Stimulated activated naive CD4-positive, alpha-beta T cell (primary cell): ENCODE data around the gene KDM4B.

Source experiments
- DNase-seq, 6 experiments: peaks; one replicate each; lab custom pipeline; 2025; lab: John Stamatoyannopoulos, UW

Gene KDM4B

GRCh38 chr19:5050067-5050656, 81.2 kb downstream of the KDM4B start:
- no peak for DNase-seq

DNA sequence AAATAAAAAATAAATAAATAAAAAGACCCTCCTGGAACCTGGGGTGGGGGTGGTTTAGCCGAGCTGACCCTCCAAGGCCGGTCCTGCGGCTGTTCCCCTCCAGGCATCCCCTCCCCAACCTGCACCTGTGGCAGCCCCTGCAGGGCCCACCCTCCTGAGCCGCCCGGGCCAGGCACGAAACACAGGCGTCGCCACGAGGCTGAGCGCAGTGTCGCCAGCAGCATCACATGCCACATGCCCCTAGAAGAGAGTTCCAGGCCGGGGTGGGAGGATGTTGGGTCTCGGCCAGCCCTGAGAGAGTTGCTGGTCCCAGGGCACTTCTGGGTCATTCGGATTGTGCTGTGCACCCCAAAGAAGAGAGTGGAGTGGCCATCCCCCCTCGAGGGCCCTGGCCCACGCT, 82.0 kb downstream of the KDM4B start:
- DNase-seq = no peak

GRCh38 chr19:5051619-5052018, 82.7 kb downstream of the KDM4B start:
- no peak for DNase-seq

DNA sequence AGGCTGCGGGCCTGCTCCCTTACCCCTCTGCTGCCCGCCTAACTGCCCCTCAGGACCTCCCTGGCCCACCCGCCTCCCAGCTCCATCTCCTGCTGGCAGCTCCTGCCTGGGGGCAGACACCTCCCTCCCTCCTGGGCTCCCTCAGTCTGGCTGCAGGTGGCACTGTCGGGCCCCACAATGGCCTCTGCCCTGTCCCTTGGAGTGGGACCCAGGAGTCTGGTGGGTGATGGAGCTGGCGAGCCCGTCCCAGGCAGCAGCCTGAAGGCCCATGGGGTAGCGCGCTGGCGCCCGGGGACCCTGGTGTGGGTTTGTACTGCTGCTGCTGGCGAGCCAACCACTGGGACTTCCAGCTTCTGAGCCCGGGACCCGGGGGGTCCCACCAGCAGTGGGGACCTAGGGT, 83.6 kb downstream of the KDM4B start:
- DNase-seq = no peak

GRCh38 chr19:5052945-5053485, 84.1 kb downstream of the KDM4B start:
- no peak for DNase-seq

DNA sequence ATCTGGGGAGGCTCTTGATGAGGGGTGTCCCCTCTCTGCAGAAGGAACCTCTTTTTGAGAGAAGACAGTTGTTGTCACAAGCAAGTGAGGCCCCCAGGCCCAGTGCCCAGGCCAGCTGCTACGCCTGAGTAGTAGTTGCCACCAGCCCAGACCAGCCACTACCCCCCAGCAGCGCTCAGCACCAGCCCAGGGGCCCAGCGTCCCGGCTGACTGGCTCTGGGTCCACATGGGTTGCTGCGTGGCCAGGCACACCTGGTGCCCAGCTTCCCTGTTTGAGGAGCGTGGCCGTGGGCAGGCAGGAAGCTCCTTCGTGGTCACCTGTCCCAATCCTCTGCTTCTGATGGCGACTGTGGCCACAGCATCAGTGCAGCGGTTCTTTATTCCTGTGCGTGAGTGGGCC, 84.7 kb downstream of the KDM4B start:
- DNase-seq = no peak

DNA sequence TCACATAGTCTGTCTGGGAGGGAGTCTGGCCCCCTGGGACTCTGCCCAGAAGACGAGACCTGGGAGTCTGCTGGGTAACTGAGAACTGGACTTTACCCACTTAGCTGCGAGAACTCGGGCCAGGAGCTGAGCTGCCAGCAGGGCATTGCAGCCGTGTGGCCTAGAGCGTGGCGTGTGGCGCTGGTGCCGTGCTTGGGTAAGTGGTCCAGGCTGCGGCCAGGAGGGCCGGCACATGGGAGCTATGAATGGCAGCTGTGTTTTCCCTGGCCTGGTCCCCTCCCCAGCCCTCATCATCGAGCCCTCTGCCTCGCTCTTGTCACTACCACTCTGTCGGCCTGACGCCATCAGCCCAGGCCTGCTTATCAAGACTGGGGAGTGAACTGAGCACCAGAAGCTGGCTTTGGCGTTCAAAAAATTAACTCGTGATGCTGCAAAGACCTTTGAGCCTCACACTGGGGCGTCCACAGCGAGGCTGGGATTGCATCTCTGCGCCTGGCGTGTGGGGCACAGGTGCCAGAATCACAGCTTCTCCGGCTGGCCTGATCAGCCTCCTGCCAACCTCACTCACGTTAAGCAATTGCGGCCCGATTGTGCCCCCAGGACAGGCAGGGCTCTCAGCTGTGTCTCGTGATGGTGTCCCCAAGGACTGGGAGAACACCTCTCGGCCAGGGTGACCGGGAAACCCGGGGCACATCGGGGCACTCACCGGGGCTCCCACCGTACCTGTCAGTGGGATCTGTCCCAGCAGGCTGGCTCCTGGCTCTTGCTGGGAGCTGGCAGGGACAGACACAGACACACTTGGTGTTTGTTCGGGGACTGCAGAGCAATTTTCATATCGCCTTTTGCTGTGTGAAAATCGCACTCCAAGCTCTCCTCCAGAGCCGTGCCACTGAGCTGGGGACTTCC, 85.9 kb downstream of the KDM4B start:
- no peak for DNase-seq

GRCh38 chr19:5055457-5055776, 86.5 kb downstream of the KDM4B start:
- DNase-seq = no peak

DNA sequence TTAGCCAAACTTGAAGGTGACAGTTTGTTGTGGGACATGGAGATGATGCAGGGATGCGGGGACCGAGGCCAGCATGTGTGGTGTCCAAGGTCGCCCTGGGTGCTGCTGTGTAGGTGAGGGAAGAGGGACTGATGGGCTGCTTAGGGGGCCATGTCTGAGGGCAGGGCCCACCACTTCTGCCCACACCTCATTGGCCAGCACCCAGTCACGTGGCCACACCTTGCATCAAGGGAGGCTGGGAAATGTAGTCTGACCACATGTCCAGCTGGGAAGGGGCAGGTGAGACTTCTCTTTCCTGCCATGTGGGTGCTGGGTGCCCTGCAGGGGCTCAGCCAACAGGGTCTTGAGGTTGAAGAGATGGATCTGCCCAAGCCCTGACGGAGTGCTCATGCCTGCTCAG, 88.9 kb downstream of the KDM4B start:
- no peak for DNase-seq

- no peak for DNase-seq
These were observed 89.8 kb downstream of the KDM4B start for GRCh38 chr19:5058521-5059212.

DNA sequence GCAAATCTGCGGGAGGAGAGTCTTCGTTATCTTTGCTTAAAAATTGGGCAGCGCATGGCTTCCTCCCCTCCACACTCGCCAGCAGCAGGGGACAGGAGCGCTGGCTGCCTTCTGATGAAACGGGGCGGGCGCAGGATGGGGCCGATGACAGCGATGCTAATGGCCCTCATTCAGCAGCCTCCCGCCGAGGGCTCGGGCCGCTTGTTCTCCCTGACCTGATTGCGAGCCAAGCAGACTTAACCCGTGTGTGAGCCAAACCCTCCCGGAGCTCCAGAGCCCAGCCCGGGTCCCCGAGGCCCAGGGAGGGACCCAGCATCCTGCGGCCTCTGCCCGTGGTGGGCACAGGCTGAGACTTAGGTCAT, 90.3 kb downstream of the KDM4B start:
- DNase-seq = no peak

DNA sequence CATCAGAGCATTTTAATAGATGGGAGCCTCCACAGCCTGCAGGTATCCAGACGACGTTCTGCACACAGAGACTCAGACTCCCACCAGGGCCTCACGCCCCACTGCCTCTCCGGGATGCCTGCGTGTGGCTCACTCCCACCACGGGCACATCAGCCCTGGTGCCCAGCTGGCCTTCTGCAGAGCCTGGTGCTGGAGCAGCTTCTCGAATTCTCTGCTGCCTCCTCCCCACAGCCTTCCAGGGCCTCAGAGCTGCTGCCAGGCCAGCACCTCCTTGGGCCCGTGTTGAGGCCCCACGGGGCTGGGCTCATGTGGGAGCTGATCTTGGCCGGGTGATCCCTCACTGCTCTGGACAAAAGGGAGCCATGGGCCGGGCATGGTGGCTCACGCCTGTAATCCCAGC, 90.9 kb downstream of the KDM4B start:
- no peak for DNase-seq

GRCh38 chr19:5062195-5062594, 93.3 kb downstream of the KDM4B start:
- DNase-seq = no peak

GRCh38 chr19:5062799-5063198, 93.9 kb downstream of the KDM4B start:
- DNase-seq = no peak

- DNase-seq = no peak
These were observed 95.1 kb downstream of the KDM4B start for GRCh38 chr19:5063873-5064645.

GRCh38 chr19:5064896-5065295, 96.0 kb downstream of the KDM4B start:
- DNase-seq = no peak

- no peak for DNase-seq
These were observed 96.8 kb downstream of the KDM4B start for GRCh38 chr19:5065663-5066093.

DNA sequence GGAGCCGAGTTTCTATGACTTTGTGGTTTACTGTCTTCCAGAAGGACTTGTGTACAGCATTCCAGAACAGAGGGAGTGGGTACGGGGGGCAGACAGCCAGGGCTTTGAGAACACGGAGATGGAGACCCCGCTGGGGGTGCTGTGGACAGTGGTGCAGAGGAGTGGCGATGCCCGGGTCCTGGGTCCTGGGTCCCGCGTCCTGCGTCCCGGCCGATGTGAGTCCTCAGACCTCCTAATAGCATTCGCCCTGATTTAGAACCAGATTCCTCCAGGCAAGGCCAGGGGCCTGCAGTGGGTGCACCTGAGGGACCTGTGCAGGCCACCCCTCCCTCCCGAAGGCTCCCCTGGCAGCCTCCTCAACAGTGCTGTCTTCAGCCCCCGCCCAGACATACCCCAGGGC, 97.9 kb downstream of the KDM4B start:
- no peak for DNase-seq

GRCh38 chr19:5067678-5068077, 98.8 kb downstream of the KDM4B start:
- no peak for DNase-seq

DNA sequence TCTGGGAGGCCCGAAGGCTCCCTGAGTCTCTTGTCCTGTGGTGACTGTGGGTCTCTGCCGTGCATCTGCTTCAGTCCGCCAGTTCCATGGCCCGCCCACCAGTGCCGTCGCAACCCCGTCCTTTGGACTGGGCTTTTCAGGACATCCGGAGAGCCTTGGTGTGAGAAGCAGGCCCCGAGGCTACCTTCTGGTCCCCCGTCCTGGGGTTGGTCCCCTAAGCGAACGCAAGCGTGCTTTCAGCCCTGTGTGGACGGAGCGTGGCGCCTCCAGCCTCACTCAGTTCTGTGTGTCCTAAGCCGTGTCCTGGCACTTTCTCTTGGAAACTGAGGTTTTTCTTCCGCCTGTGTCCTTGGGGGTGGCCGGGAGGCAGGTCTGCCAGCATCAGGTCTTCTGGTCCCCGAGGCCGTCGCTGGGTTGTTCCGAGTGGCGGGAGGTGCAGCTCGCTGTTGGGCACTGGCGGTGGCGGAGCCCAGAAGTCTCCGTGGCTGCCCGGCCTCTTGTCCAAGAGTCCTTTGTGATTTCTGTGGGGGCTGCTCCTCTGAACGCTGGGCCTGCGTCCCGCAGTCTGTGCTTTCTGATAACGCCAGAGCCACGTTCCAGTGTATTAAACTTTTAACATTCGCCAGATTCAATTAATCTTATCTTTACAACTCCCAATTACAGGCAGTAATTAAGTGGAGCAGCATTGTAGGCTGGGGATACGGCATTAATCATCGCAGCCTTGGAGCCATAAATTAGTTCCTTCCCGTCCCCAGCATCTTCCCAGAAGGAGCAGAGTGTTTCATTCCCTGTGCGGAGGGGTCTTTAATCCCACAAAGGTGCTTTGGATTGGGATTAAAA, 99.5 kb downstream of the KDM4B start:
- no peak for DNase-seq

DNA sequence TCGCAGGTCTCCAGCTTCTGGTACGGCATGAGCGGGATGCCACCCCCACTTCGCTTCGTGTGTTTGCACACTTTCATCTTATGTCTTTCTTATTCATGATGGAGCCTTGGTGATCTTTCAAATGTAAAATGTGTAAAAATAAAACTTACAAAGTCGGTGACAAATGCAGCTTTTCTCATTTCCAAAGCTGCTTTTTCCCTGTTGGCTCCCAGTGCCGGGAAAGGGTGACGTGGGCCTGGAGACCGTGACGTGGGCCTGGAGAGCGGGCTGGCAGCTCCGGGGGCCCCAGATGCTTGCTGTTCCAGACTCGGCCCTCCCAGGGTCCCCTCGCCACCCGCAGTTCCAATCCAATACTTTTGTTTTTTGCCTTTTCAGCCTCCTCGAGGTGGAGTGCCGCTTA, 101.4 kb downstream of the KDM4B start:
- no peak for DNase-seq
